Fibroblast of skin of abdomen (primary cell): ENCODE results near the gene ARAP1.
A peak's percentile ranks its signal among the peaks of the same experiment; 100 is the strongest.

Source experiments
- DNase-seq: peaks from one replicate; pipeline ENCODE4 v3.0.0-alpha.2; 2013

ARAP1 gene

DNA sequence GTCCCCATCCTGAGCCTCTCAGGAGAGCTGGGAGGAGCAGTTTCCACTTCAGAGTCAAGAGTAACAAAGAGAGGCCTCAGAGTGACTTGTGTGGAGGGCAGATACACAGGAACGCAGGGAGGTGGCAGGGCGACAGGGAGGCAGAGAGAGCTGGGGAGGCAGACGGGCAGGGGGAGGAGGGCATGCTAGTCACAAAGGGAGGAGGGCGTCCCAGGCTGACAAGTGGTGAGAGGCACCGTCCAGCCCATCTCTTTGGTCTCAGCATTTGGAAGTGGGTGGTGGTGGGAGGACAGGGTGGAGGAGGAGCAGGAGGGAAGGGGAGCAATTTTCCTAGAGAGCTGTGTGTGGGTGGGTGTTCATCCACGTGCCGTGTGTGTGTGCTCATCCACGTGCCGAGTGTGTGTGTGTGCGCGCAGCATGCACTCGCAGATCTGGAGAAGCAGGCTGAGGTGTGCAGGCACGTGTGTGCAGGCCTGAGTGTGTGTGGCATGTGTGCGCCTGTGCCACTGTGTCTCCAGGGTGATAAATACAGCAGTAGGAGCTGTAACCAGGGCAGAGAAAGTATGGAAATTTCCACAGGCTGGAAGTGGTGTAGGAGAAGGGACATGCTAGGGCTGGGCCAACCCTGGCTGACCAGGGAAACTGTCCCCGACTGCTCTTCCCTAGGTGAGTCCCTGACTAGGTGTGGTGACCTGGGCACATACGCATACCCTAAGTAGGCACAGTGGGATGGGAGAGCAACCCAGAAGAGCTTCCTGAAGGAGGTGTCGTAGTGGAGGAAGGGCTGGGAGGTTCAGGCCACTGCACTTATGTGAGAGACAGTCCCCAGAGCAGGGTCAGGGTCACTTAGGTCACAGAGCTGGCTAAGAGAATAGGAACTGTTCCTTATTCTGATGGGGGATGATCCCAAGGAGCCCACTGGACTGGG lies 70.7 kb downstream of the ARAP1 start:
- DNase-seq, result no peak

DNA sequence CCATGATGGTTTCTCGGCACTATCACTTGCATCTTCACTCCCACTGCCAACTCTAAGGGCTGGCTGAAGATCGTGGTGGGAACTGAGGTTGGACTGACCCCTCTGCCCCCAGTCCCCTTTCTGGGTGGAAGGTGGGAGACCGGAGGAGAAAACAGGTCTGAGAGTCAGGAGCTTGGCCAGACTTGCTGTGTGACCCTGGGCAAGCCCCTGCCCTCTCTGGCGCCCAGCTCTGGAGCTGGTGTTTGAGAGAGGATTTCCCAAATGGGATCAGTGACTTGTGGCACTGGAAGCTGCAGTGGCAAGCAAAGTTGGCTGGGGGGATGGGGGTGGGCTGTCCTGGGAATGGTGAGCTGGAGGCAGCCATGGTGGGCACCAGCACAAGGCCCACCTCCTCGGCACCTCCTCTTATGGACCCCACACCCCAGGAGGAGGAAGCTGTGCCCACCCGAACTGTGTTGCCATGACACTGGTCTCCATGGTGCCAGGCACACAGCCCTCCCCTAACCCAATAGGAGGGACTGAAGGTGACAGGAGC lies 71.5 kb downstream of the ARAP1 start:
- DNase-seq, result no peak

DNA sequence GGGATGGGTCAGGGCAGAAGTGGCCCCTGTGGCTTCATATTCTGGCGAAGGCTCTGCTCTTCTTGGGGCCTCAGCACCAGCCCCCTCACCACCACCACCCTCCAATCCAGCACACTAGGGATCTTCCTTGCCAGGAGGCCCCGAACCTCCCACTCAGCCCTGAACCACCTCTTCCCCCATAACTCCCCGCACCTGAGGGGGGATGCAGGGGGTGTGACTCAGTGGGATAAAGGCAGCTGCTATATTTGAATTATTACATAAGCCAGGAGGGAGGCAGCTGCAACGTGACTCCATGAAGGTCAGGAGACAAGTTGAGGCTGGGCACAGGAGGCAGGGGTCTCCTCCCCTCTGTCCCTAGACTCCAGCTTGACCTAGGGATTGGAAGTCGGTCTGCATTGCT lies 72.3 kb downstream of the ARAP1 start:
- DNase-seq, result no peak

DNA sequence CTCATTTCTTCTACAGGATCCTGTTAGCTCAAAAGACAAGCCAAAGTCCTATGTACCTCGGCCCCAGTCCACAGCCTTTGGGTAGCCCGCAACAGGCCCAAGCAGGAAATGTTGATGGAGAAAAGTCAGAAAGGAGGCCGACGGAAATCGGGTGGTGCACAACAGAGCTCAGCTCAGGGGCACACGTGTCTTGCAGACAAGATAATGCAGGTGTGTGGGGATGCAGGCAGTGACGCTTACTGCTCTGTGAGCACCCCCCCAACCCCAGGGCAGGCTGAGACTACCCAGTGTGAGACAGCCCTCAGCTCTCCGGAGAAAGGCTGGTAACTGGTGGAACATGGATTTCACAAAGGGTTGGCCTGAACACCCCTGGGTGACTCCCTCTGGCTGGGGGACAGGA lies 73.7 kb downstream of the ARAP1 start:
- DNase-seq, result no peak

DNA sequence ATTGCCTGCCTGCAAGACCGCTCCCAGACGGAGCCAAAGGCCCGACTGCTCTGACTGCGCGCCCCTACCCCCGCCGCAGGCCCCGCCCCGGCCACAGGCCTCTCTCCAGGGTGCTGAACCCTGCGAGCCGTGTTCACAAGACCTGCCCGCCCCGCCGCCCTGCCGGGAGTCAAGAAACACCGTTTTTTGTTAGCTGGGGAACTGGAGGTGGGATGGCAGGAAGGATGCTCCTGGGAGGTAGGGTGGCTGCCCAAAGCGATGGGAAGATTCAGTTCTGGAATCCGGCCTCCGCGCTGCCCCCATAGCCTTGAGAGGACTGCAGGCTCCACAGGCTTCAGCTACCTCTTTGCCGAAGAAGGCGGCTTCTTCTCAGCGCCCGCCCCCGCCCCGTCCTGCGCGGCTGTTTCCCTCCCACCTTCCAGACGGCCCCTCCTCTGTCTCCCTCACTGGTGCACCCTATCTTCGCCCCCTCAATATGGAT lies 75.3 kb downstream of the ARAP1 start:
- DNase-seq, result peak; percentile 27

DNA sequence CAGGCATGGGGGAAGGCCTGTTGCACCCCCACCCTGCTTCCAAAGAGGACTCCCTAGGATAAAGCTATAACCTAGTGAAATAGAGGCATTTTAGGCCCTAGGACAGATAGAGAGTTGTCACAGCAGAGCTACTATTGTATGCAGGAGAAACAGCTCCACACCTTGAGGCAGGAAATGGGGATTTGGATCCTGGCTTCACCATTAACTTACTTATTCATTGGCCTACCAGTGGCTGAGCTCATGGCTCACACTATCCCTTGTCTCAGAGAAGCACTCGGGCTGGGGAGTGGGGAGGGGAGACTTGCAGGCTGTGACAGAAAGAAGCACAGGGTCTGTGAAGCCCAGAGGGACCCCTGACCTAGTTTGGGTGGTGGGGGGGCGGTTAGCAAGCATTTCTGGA lies 77.0 kb downstream of the ARAP1 start:
- DNase-seq, result no peak

DNA sequence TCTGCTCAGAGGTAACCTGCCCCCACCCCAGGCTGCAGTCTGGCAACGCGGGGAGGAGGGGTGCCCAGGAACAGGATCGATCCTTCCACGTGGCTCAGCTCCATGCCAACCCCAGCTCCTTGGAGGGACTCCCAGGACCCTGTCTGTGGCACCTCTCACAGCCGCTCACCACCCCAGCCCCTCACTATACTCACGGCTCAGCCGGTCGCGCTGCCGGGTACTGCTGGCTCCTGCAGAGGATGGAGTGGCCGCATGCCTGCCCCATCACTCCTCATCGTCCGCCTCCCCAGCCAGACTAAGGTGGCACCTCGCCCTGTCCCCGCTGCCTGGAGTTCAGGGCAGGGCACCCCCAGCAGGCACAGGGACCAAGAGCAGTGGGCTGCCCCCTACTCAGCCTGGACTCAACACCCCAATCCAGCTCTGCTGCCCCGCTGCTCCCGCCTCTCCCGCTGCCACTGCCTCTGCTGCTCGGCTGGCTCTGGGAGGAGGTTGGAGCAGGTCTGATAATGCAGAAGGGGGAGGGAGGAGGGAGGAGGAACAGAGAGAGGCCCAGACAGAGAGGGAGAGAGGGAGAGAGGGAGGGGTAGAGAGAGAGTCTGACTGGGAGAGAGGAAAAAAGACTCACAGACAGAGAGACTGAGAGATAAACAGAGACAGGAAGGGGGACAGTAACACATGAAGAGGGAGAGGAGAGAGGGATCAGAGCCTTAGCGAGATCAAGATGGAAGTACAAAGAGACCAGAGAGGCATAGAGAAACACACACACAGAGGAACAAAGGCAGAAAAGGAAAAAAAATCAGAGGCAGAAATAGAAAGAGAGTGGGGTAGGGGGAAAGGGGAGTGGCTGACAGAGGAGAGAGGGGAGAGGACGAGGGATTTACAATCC lies 78.0 kb downstream of the ARAP1 start, which contains the start of gene PDE2A:
Gene PDE2A (minus strand): TSS at position 480 of the 886 bp plus-strand sequence. CDS start 215 bp downstream, at position 265.
- DNase-seq, result no peak

DNA sequence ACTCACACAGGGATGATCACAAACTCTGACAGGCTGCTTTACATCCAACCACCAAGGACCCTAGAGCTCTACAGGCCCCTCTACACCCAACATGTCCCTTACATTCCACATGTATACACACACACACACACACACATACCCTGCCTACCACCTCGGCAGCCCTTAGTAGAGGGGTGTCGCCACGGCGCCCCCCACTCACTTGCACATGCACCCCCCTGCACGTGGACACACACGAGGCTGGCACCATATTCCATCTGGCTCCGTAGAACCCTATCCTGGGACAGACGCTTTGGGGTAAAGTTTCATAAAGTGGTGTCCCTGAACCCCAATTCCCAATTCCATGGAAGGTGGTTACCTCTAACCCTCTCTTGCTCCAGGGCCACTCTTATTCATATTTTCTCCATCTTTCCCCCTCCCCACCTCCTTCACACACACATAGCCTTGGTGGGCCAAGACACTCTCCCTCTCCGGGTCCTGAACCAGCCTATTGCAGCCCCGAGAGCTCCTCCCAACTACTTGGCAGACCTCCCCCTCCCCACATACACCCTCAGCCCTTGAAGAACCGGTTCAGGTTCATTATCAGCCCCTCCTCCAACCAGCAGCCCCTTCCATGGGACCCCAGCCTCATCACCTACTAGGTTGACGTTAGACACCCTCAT lies 78.8 kb downstream of the ARAP1 start:
- no peak for DNase-seq

DNA sequence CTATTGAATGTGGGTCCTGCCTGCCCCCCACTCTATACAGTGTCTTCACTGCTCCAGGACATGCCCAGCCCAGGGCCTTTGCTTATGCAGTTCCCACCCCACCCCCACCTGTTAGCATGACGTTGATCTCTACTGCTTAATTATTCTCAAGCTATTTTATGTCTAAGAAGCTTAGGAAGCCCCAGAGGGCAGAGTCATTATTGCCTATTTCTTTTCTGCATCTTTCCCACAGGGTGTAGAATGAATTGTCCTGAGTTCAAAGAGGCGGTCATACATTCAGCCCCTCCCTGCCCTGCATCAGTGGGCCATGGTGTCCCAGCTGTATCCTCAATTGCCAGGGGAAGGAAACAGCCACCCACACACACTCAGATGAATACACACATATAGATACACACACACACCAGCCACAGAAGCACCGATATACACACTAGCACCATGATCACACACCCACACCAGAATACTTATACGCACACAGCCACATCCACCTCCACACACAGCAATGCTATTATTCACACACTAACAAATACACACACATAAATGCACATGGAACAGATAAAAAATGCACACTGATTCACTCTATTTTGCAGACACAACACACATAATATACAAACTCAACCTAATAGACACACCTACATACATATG lies 79.5 kb downstream of the ARAP1 start:
- DNase-seq, result no peak

DNA sequence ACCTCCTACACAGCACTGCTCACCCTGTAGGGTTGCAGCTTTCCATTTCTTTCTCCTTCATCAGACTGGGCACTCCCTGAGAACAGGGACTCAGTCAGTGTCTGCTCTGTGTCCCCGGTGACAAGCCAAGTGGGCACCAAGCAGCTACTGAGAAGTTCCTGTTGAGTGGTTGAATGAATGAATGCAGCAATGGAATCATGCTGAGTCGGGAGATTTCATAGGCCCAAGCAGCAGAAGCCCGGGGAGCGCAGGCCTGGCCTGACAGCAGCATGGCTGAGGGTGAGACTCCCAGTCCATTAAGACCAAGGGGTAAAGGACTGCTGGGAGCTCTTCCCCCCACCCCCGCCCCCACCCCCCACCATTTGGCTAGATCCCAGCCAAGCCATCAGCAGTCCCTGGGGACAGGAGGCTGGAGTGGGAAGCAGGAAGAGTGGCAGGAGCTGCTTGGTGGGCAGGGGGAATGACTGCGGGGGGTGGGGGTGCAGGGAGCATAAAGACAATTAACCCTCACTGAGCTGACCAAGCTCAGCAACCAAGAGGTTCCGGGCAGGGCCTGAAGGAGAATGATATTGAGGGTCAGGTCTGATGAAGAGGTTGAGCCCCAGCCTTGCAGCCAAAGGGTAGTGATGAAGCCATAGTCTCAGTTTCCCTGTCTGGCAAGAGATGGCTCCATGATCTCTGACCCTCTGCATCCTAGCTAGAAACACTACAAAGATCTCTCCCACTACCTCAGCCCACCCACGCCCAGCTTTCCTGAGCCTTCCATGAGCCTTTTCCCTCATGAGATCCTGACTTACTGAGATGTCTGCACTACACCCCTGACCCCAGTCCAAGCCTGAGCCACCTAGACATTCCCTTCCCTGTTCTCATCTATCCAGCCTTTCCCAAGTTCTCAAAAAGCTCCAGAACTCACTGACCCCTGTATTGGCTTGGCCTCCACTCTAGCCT lies 80.8 kb downstream of the ARAP1 start:
- no peak for DNase-seq

DNA sequence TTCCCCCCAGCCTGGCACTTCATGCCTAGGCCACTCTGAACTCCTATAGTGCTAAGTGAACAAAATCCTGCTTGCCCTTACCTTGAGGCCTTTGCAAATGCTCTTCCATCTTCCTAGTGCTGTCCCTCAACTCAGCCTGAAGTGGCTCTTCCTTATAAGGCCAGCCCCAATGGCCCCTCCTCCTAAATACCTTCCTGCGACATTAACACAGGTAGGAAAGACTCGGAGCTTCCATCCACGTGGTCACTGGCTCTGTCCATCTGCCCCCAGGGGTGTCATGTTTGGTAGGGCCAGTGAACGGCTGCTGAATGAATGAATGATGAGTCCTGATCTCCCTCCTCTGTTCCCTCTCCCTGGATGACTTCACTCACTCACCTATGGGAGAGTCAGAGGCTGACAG lies 82.2 kb downstream of the ARAP1 start:
- no peak for DNase-seq

DNA sequence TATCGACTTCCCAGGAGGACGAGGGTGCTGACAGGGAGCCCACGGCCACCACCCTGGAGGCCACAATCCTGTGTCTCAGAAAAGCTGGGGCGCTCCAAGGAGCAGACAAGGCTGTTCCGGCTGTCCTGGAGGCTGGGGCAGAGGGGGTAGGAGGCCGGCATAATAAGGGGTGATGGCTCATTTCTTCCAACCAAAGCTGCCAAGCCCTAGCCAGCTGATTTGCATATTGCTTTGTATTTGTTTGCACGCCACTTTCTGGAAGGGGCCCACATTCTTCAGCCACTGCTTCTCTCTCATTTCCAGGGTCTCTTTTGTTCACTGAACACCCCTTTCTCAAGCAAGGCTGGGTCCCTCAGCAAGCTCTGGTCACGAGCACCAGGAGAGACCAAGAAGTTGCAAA lies 82.7 kb downstream of the ARAP1 start:
- no peak for DNase-seq

DNA sequence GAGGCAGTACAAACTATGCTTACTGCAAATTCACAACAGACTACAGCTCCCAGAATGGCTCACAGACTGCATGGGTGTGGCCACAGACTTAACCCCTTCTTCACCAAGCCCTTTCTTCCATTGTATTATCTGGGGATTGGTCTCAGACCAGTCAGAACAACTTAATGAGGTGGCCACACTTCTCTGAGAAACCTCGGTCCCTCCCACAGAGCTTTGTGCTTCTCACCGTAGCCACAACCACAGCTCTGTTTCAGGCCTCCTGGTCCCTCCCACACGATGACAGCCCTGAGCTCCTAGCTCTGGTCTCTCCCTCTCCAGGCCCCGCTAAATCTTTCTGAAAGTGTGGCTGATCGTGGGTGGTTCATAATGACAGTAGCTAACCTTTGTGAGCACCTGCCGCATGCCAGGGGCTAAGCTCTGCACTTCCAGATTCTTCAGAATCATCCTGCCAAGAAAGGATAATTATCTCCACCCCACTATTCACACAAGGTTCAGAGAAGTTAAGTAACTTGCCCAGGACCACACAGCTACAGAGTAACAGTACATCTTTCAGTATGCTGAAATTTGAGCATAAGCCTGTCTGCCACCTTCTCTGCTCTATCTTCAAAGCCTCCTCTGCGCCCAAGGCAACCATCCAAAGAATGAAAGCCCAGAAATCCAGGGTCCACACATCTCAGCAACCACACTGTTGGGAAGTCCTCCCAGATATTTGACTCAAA lies 83.4 kb downstream of the ARAP1 start:
- no peak for DNase-seq

DNA sequence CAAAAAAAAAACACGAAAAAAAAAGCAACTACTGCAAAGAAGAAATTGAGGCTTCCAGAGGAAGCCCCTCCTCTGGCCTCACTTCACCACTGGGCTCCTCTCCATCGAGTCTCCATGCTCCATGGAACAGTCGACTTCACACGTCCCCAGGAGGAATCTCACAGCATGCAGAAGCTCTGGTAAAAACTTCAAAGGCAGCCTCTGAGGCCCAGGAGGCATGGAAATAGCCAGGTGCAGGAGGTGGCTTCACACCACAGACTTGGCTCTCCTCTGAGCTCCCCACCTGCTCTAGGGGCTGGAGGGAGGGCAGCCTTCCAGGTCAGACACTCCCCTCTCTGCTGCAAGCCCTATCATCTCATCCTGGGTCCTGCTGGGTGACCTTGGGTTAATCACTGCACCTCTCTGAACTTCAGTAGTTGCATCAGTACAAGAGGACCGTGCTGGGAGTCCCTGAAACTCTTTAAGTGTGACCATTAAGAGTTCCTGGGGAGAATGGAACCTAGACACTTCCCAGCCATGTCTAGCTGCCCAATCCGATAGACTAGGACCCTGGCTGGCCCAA lies 86.2 kb downstream of the ARAP1 start:
- no peak for DNase-seq

DNA sequence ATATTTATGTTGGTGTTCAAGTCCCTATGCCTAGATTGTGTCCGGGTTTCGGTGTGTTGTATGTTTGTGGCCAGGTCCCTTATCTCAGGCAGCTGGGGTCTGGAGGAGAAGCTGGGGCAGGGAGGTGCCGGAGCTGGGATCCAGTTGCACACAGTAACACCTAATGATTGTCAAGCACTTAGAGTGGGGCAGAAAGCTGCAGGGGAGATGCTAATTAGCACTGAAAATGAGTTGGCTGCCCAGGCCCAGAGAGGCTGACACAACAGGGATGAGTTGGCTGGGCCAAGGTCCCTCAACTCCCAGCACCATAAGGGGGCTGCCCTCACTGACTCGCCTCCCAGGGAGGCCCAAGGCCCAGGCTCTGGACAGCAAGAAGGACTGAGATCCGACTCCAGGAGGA lies 90.2 kb downstream of the ARAP1 start:
- DNase-seq, result no peak

DNA sequence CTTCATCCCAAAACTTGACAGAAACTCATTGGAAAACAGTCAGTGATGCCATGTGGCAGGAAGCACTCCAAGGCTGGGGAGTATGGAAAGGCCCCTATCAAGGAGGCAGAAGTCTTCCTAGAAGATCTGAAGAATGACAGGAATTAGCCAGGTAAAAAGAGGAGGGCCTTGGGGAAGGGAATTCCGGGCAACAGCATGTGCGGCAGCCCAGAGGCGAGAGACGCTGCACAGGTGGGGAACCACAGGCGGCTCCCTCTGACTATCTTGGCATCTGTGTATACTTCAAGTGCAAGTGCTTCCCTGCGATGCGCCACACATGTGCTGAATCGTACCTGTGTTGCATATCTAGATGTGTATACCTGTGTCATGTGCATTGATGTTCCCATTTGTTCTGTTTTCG lies 90.7 kb downstream of the ARAP1 start:
- no peak for DNase-seq

DNA sequence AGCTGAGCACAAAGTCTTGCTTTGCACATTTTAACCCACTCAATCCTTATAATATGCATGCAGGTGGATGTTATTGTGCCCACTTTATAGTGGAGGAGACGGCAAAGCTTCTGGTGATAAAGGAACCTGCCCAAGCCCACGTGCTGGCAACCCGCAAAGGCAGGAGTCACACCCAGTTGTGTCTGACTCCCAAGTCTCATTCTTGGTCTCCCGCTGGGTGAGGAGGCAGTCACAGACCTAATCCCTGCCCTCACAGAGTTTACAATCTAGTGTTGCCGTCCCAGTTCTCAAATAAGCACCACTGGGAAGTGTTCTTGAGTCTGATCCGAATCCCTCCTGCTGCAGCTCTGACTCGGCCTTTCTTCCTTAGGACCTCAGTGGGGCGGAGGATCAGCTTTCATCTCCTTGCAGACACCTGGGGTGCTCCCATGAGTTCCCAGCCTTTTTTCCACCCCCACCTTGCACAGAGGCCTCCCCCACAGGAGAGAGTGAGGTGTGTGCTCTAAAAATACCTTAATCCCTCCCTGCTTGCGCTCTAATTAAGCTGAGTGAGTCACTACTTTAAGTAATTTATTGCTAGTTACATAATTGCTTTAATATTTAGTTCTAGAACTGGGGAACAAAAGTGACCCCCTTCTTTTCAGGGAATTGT lies 93.1 kb downstream of the ARAP1 start:
- no peak for DNase-seq

DNA sequence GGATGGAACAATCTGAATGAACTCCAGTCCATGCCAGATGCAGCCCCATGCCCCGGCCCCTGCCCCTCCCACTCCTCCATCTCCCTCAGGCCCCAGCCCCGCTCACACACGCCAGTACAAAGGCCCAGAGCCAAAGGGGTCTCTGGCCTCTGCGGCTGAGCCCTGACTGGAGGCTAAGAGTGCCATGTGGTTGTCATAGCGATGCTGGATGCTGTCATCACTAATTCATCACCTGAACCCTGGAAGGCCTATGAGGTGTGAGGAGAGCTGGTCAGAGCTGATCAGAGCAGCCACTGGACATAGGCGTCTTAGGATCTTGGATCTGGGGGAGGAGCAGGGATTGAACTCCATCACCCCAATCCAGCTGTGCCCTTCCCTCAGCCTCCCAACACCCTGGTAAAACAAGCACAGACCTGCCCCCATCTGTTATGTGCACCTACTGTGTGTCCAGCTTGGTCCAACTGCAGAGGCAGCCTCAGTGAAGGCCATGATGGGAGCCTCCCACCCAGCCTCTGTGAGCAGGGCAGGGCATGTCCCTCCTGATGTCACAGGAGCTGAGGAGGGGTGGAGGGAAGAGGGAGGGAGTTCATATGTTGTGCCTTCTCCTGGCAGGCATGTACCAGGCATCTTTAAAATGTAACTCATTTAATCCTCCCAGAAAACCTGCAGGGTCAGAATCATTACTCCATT lies 94.7 kb downstream of the ARAP1 start:
- no peak for DNase-seq
